ENCODE measurements around the gene SHC3.

The SHC3 gene

GRCh38 chr9:88979021-88979420 is 199.6 kb downstream of the SHC3 start:
- TF ChIP-seq POLR2A (IDR thresholded peaks at IDR 0.05; ENCODE audit: low read depth, low read length), result no peak
- DNase-seq (ENCODE audit: insufficient read length, low spot score), result no peak
- FAIRE-seq, result no peak

- DNase-seq (ENCODE audit: insufficient read length, low spot score), result no peak
- TF ChIP-seq POLR2A (IDR thresholded peaks at IDR 0.05; ENCODE audit: low read depth, low read length), result no peak
- FAIRE-seq, result no peak
These were observed 200.6 kb downstream of the SHC3 start for GRCh38 chr9:88978034-88978433.

GRCh38 chr9:88976890-88977257 is 201.7 kb downstream of the SHC3 start:
- no peak for FAIRE-seq

GRCh38 chr9:88975966-88976889 is 202.4 kb downstream of the SHC3 start:
- FAIRE-seq, result no peak
- no peak for DNase-seq (ENCODE audit: insufficient read length, low spot score)
- TF ChIP-seq POLR2A (IDR thresholded peaks at IDR 0.05; ENCODE audit: low read depth, low read length), result no peak

More at GRCh38 chr9:88976890-88977257, 201.7 kb downstream of the SHC3 start:
- no peak for DNase-seq (ENCODE audit: insufficient read length, low spot score)
- no peak for TF ChIP-seq POLR2A (IDR thresholded peaks at IDR 0.05; ENCODE audit: low read depth, low read length)

GRCh38 chr9:88974641-88975040 is 204.0 kb downstream of the SHC3 start:
- DNase-seq (ENCODE audit: insufficient read length, low spot score), result no peak
- FAIRE-seq, result no peak
- TF ChIP-seq POLR2A (IDR thresholded peaks at IDR 0.05; ENCODE audit: low read depth, low read length), result no peak

GRCh38 chr9:88973281-88974045 is 205.2 kb downstream of the SHC3 start:
- DNase-seq (ENCODE audit: insufficient read length, low spot score) (no peak), FAIRE-seq (no peak)
- no peak for TF ChIP-seq POLR2A (IDR thresholded peaks at IDR 0.05; ENCODE audit: low read depth, low read length)

- no peak for TF ChIP-seq POLR2A (IDR thresholded peaks at IDR 0.05; ENCODE audit: low read depth, low read length)
- FAIRE-seq (no peak), DNase-seq (ENCODE audit: insufficient read length, low spot score) (no peak)
These were observed 206.2 kb downstream of the SHC3 start for GRCh38 chr9:88972401-88972800.

- no peak for TF ChIP-seq POLR2A (IDR thresholded peaks at IDR 0.05; ENCODE audit: low read depth, low read length)
- no peak for DNase-seq (ENCODE audit: insufficient read length, low spot score)
- no peak for FAIRE-seq
These were observed 207.3 kb downstream of the SHC3 start for GRCh38 chr9:88971131-88971960.

GRCh38 chr9:88969646-88970373 is 208.8 kb downstream of the SHC3 start:
- no peak for FAIRE-seq
- no peak for TF ChIP-seq POLR2A (IDR thresholded peaks at IDR 0.05; ENCODE audit: low read depth, low read length)
- DNase-seq (ENCODE audit: insufficient read length, low spot score), result no peak

GRCh38 chr9:88968799-88969198 is 209.8 kb downstream of the SHC3 start:
- FAIRE-seq (no peak), DNase-seq (ENCODE audit: insufficient read length, low spot score) (no peak)
- no peak for TF ChIP-seq POLR2A (IDR thresholded peaks at IDR 0.05; ENCODE audit: low read depth, low read length)

- no peak for FAIRE-seq
- TF ChIP-seq POLR2A (IDR thresholded peaks at IDR 0.05; ENCODE audit: low read depth, low read length), result no peak
- DNase-seq (ENCODE audit: insufficient read length, low spot score), result no peak
These were observed 211.5 kb downstream of the SHC3 start for GRCh38 chr9:88966894-88967676.

GRCh38 chr9:88965473-88965872 is 213.1 kb downstream of the SHC3 start:
- no peak for TF ChIP-seq POLR2A (IDR thresholded peaks at IDR 0.05; ENCODE audit: low read depth, low read length)
- FAIRE-seq (no peak), DNase-seq (ENCODE audit: insufficient read length, low spot score) (no peak)
